Trophoblast cell (in vitro differentiated cells and primary cell): ENCODE measurements around the gene SPOCK1.

ENCODE experiments used
- DNase-seq, 2 donors: peaks; one replicate each; pipeline ENCODE4 v3.0.0-alpha.2; 2016
- H2AFZ ChIP-seq: 2 replicates; pipeline ENCODE4 v1.6.1; 2013; ENCODE audit warnings: low read length, moderate library complexity, mild to moderate bottlenecking; ENCODE audit not compliant: insufficient read depth, poor library complexity
- H2AK5ac ChIP-seq: 2 replicates; pipeline ENCODE4 v1.6.1; 2013; ENCODE audit warnings: mild to moderate bottlenecking, low read length
- H2BK120ac ChIP-seq: 2 replicates; pipeline ENCODE4 v1.6.1; 2013; ENCODE audit warnings: low read length, mild to moderate bottlenecking, moderate library complexity; ENCODE audit not compliant: insufficient read depth, poor library complexity
- H2BK12ac ChIP-seq: 2 replicates; pipeline ENCODE4 v1.6.1; 2013; ENCODE audit warnings: mild to moderate bottlenecking, low read length, moderate library complexity
- H2BK5ac ChIP-seq: 2 replicates; pipeline ENCODE4 v1.6.1; 2013; ENCODE audit warnings: low read length, low read depth, moderate library complexity, mild to moderate bottlenecking; ENCODE audit not compliant: poor library complexity
- H3K14ac ChIP-seq: 2 replicates; pipeline ENCODE4 v1.6.1; 2013; ENCODE audit warnings: mild to moderate bottlenecking, low read length
- H3K18ac ChIP-seq: 2 replicates; pipeline ENCODE4 v1.6.1; 2013; ENCODE audit warnings: mild to moderate bottlenecking, low read length
- H3K23ac ChIP-seq: 2 replicates; pipeline ENCODE4 v1.6.1; 2013; ENCODE audit warnings: low read length
- H3K27ac ChIP-seq: 2 replicates; pipeline ENCODE4 v1.5.1; 2013; ENCODE audit warnings: low read depth, mild to moderate bottlenecking, inconsistent platforms, low read length, moderate library complexity
- H3K27me3 ChIP-seq: 2 replicates; pipeline ENCODE4 v1.6.1; 2013; ENCODE audit warnings: inconsistent platforms, mild to moderate bottlenecking, low read length, moderate library complexity; ENCODE audit not compliant: insufficient read depth
- H3K36me3 ChIP-seq, 2 experiments: 1 replicate in 1 of 2; 2 replicates in 1 of 2; pipeline ENCODE4 v1.6.1; 2013; ENCODE audit warnings: low read length in 2 of 2, mild to moderate bottlenecking in 2 of 2, moderate library complexity in 1 of 2; ENCODE audit not compliant: insufficient read depth in 2 of 2, control insufficient read depth in 1 of 2
- H3K4ac ChIP-seq: 2 replicates; pipeline ENCODE4 v1.6.1; 2013; ENCODE audit warnings: low read depth, mild to moderate bottlenecking, low read length, moderate library complexity
- H3K4me1 ChIP-seq, 2 experiments: 1 replicate in 1 of 2; 2 replicates in 1 of 2; pipeline ENCODE4 v1.6.1; 2013; ENCODE audit warnings: low read length in 2 of 2, mild to moderate bottlenecking in 2 of 2, moderate library complexity in 1 of 2; ENCODE audit not compliant: insufficient read depth in 2 of 2, control insufficient read depth in 1 of 2
- H3K4me2 ChIP-seq: 2 replicates; pipeline ENCODE4 v1.6.1; 2013; ENCODE audit warnings: inconsistent platforms, mild to moderate bottlenecking, low read length, moderate library complexity
- H3K4me3 ChIP-seq: 2 replicates; pipeline ENCODE4 v1.5.1; 2013; ENCODE audit warnings: mild to moderate bottlenecking, low read depth, low read length, inconsistent platforms
- H3K79me1 ChIP-seq: one replicate; pipeline ENCODE4 v1.6.1; 2013; ENCODE audit warnings: low read length
- H3K79me2 ChIP-seq: 2 replicates; pipeline ENCODE4 v1.6.1; 2013; ENCODE audit warnings: low read length, mild to moderate bottlenecking; ENCODE audit not compliant: control insufficient read depth, insufficient read depth, poor library complexity
- H3K9ac ChIP-seq: 2 replicates; pipeline ENCODE4 v1.6.1; 2013; ENCODE audit warnings: mild to moderate bottlenecking, low read length
- H3K9me3 ChIP-seq: 2 replicates; pipeline ENCODE4 v1.6.1; 2013; ENCODE audit warnings: low read depth, mild to moderate bottlenecking, control low read depth, inconsistent platforms, low read length; ENCODE audit not compliant: insufficient read depth
- H4K12ac ChIP-seq: 2 replicates; pipeline ENCODE4 v1.6.1; 2013; ENCODE audit warnings: low read depth, mild to moderate bottlenecking, low read length, moderate library complexity
- H4K8ac ChIP-seq: 2 replicates; pipeline ENCODE4 v1.6.1; 2013; ENCODE audit warnings: low read depth, mild to moderate bottlenecking, low read length, moderate library complexity
- H4K91ac ChIP-seq: one replicate; pipeline ENCODE4 v1.6.1; 2013; ENCODE audit warnings: low read depth, mild to moderate bottlenecking, low read length, moderate library complexity
- WGBS: extraction: QIAGEN DNeasy Blood & Tissue Kit; methylation state at CpG from one replicate; pipeline ENCODE4 v1.1.7; 2013; ENCODE audit warnings: missing lambda C conversion rate; ENCODE audit not compliant: insufficient read length, insufficient coverage; ENCODE audit errors: extremely low coverage; 5-methylcytosine and 5-hydroxymethylcytosine counted together

Gene SPOCK1

GRCh38 chr5:137341831-137342230 lies 157.3 kb downstream of the SPOCK1 start:
- H2AK5ac ChIP-seq: no peak overlapping the region
- no peak overlapping the region for H2BK120ac ChIP-seq
- no peak overlapping the region for H2BK12ac ChIP-seq
- H3K9me3 ChIP-seq: no peaks in the 10 kb centered on the region
- no peak overlapping the region for H3K14ac ChIP-seq
- H3K79me1 ChIP-seq: no peaks in the 10 kb centered on the region
- no peak for DNase-seq
- no peak overlapping the region for H2AFZ ChIP-seq
- no peaks in the 10 kb centered on the region for H3K79me2 ChIP-seq
- H3K18ac ChIP-seq: no peak overlapping the region
- H3K9ac ChIP-seq: no peak overlapping the region
- no peaks in the 10 kb centered on the region for H3K27me3 ChIP-seq
- H3K4me2 ChIP-seq: no peak overlapping the region
- H3K36me3 ChIP-seq: no peaks in the 10 kb centered on the region
- H4K8ac ChIP-seq: no peak overlapping the region
- no peak overlapping the region for H4K91ac ChIP-seq
- no peak overlapping the region for H2BK5ac ChIP-seq
- no peak overlapping the region for H3K23ac ChIP-seq
- H3K4me1 ChIP-seq: no peaks in the 10 kb centered on the region
- H4K12ac ChIP-seq: no peak overlapping the region
- no peak overlapping the region for H3K4me3 ChIP-seq
- WGBS: no CpG with 5 or more reads among the region's 8 CpGs
- H3K27ac ChIP-seq: no peak overlapping the region
- H3K4ac ChIP-seq: no peak overlapping the region

DNA sequence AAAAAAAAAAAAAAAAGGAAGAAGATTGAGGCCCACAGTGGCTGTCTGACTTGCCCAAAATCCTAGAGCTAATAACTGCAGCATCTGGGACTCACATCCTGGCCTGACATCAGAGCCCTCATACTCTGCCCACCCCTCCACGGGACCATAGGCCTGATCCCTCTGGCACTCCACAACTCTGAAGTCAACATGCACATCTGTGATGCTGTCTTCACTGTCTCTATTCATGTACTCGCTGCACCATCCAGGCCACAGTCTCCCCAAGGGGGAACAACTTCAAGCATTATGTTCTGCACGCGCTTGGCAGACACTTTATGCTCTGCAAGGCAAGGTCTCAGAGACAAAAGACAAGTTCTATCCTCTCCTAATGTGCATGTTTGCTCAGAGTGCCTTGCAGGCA lies 158.2 kb downstream of the SPOCK1 start:
- H3K36me3 ChIP-seq: no peaks in the 10 kb centered on the region
- H3K14ac ChIP-seq: no peak overlapping the region
- H3K4ac ChIP-seq: no peak overlapping the region
- no CpG with 5 or more reads among the region's 4 CpGs for WGBS
- H3K27ac ChIP-seq: no peak overlapping the region
- H3K9me3 ChIP-seq: no peaks in the 10 kb centered on the region
- H2BK12ac ChIP-seq: no peak overlapping the region
- H4K91ac ChIP-seq: no peak overlapping the region
- H2AK5ac ChIP-seq: no peak overlapping the region
- no peak overlapping the region for H4K12ac ChIP-seq
- no peaks in the 10 kb centered on the region for H3K27me3 ChIP-seq
- no peak overlapping the region for H2AFZ ChIP-seq
- no peaks in the 10 kb centered on the region for H3K79me2 ChIP-seq
- no peak overlapping the region for H4K8ac ChIP-seq
- no peak overlapping the region for H3K4me2 ChIP-seq
- H3K79me1 ChIP-seq: no peaks in the 10 kb centered on the region
- no peak overlapping the region for H2BK120ac ChIP-seq
- no peak overlapping the region for H2BK5ac ChIP-seq
- no peak overlapping the region for H3K4me3 ChIP-seq
- DNase-seq: no peak
- no peak overlapping the region for H3K23ac ChIP-seq
- H3K9ac ChIP-seq: no peak overlapping the region
- peaks cover 0 to 5% of the 10 kb centered on the region in 2 experiments for H3K4me1 ChIP-seq
- no peak overlapping the region for H3K18ac ChIP-seq

DNA sequence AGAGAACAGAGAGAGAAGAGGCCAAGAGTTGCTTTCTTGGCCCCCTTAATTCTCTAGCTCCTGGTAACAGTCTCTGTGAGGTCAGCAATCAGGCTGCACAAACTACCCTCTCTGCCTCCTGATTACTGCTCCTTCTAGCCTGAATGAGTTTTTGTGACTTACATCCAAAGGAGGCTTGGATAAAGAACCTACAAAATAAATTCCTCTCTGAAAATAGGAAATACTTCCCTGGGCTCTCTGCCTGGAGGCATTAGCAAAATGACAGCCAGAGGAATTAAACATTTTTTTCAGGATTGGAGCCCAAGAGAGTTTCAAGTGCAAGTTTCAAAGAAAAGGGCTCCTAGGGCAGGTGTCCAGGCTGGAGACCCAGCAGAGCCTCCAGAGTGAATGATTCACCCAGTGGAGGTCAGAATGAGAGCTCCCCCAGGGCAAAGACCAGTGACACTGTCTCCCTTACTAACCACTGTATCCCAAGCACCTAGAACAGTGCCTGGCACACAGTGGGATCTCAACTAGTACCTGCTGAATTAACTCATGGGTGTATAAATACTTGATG lies 162.5 kb downstream of the SPOCK1 start:
- no peak overlapping the region for H2AK5ac ChIP-seq
- peaks cover 0 to 5% of the 10 kb centered on the region in 2 experiments for H3K4me1 ChIP-seq
- no peaks in the 10 kb centered on the region for H3K36me3 ChIP-seq
- no peak overlapping the region for H2BK5ac ChIP-seq
- H3K4me2 ChIP-seq: no peak overlapping the region
- no peaks in the 10 kb centered on the region for H3K79me2 ChIP-seq
- no peak overlapping the region for H2BK120ac ChIP-seq
- no peaks in the 10 kb centered on the region for H3K27me3 ChIP-seq
- no peak overlapping the region for H3K4ac ChIP-seq
- no peak overlapping the region for H3K27ac ChIP-seq
- H4K91ac ChIP-seq: no peak overlapping the region
- no peak overlapping the region for H2AFZ ChIP-seq
- no peaks in the 10 kb centered on the region for H3K79me1 ChIP-seq
- H3K23ac ChIP-seq: no peak overlapping the region
- H3K4me3 ChIP-seq: no peak overlapping the region
- H4K8ac ChIP-seq: no peak overlapping the region
- no peaks in the 10 kb centered on the region for H3K9me3 ChIP-seq
- H3K18ac ChIP-seq: no peak overlapping the region
- H3K9ac ChIP-seq: no peak overlapping the region
- no peak overlapping the region for H2BK12ac ChIP-seq
- no peak overlapping the region for H4K12ac ChIP-seq
- DNase-seq: peak in 1 of 2 donors; percentile 17
- no peak overlapping the region for H3K14ac ChIP-seq

- Histone ChIP-seq H2BK5ac (no peak overlapping the region), H3K4me2 (no peak overlapping the region), H3K9me3 (no peaks in the 10 kb centered on the region), H2AFZ (no peak overlapping the region), H3K18ac (no peak overlapping the region), H2BK120ac (no peak overlapping the region), H4K8ac (no peak overlapping the region), H3K4me3 (no peak overlapping the region), H4K91ac (no peak overlapping the region), H3K27ac (no peak overlapping the region), H2AK5ac (no peak overlapping the region), H3K27me3 (no peaks in the 10 kb centered on the region), H4K12ac (no peak overlapping the region), H3K4ac (no peak overlapping the region), H3K36me3 (no peaks in the 10 kb centered on the region), H3K9ac (no peak overlapping the region), H3K14ac (no peak overlapping the region), H3K23ac (no peak overlapping the region), H3K79me2 (no peaks in the 10 kb centered on the region), H3K4me1 (peaks cover 0 to 5% of the 10 kb centered on the region in 2 experiments), H3K79me1 (no peaks in the 10 kb centered on the region), H2BK12ac (no peak overlapping the region)
- WGBS: no CpG with 5 or more reads among the region's 1 CpG
- DNase-seq: peak; percentile 52 to 72
Measured at GRCh38 chr5:137336161-137336560, 163.0 kb downstream of the SPOCK1 start.
